Measurements from ENCODE around the gene ELAVL1. TPM values are rescaled to one million over a fixed set of nuclear protein-coding genes. Genes with fewer than 3 reads are reported as not detected.

Gene ELAVL1
- polyA plus RNA-seq, 3 donors, result 15.2 to 29.7 (median 16.9) TPM

DNA sequence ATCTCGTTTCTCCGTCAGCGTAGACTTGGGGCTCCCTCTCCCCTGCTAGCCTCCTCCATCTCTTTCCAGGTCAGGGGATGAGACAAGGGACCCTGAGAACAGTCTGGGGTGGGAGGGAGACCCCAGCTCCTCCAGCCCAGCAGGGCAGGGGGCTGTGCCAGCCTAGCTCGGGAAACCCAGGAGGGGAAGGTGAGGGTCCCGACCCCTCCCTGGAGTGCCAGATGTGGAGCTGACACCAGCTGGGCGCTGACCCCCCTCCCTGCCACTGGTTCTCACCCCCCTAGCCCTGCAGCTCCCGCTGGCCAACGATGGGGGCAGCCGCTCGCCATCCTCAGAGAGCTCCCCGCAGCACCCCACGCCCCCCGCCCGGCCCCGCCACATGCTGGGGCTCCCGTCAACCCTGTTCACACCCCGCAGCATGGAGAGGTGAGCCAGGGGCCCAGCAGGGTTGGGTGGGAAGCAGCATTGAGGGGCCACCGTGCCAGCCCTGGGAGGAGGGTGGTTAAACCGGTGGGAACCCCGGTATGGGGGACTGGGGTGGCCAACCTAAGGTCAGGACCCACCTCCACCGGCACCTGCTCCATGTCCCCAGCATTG, 95.9 kb downstream of the ELAVL1 start:
- H3K27ac ChIP-seq (ENCODE audit: low read depth, low read length), result no peak overlapping the region
- WGBS, 3 donors, result 92 to 96% (median 95%) methylated on average over 12 to 21 of the region's 21 CpGs

DNA sequence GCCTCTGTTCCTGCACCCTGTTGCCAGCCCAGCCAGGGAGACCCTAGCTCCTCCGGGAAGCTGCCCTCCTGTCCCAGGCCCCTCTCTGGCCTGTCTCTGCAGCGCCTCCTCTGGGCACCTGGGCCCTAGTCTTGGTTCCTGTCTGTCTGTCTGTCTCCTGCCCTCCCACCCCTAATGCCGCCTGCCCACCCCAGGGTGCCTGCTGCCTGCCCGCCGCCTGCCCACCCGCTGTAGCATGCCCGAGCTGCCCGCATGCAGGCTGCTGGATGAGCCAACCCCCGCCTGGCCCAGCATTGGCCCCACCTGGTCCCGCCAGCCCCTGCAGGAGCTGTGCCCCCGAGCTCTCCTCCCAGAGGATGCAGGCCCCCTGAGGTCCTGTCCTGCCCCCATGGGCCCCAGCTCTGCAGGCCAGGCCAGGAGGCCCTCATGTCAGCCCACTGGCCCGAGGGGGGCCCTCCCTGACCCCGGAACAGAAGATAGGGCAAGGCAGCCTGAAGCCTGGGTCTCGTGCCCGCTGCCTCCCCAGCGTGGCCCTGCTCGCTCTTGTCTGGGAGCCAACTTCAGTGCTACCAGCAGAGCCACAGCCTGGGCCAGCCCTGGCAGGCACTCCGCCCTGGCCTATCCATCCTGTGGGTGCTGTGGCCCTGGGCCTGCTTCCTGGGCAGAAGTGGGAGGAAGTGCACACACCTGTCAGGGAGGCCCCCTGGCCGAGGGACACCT, 96.5 kb downstream of the ELAVL1 start:
- H3K27ac ChIP-seq (ENCODE audit: low read depth, low read length), result no peak overlapping the region
- 86 to 94% (median 88%) methylated on average over 16 to 19 of the region's 19 CpGs for WGBS, 3 donors

Other genes with a start within 250 kb of the ELAVL1 start
- 1 to 10 TPM in 1 of 3 donors, under 1 TPM in 1, not detected in 1; 0.16 to 3.7 TPM for gene CLEC4M, start 242.4 kb downstream of the ELAVL1 start, polyA plus RNA-seq
- 10 to 100 TPM in 1 of 3 donors, 1 to 10 TPM in 2; 3.9 to 10.2 (median 8.4) TPM for gene EVI5L, start 175.4 kb downstream of the ELAVL1 start, polyA plus RNA-seq
- gene PRR36, start 131.3 kb downstream of the ELAVL1 start, polyA plus RNA-seq, result under 1 TPM in 2 of 3 donors, not detected in 1; 0.04 to 0.78 TPM
- gene LRRC8E, start 117.1 kb downstream of the ELAVL1 start, polyA plus RNA-seq, result 1 to 10 TPM in 1 of 3 donors, under 1 TPM in 2; 0.22 to 4.1 (median 0.61) TPM
- gene MAP2K7, start 101.8 kb downstream of the ELAVL1 start, polyA plus RNA-seq, result 10 to 100 TPM; 15.3 to 33.0 (median 20.4) TPM
- gene TGFBR3L, start 90.8 kb downstream of the ELAVL1 start, polyA plus RNA-seq, result 1 to 10 TPM in 1 of 3 donors, under 1 TPM in 1, not detected in 1; 0.07 to 1.0 TPM
- 10 to 100 TPM; 13.3 to 21.0 (median 15.7) TPM for gene SNAPC2, start 85.3 kb downstream of the ELAVL1 start, polyA plus RNA-seq
- gene CTXN1, start 79.5 kb downstream of the ELAVL1 start, polyA plus RNA-seq, result 1 to 10 TPM in 1 of 3 donors, under 1 TPM in 2; 0.36 to 1.3 (median 0.86) TPM
- gene TIMM44, start 62.0 kb downstream of the ELAVL1 start, polyA plus RNA-seq, result 10 to 100 TPM; 32.2 to 58.1 (median 54.9) TPM
- under 1 TPM in 1 of 3 donors, not detected in 2; 0.07 TPM for gene CCL25, start 47.1 kb upstream of the ELAVL1 start, polyA plus RNA-seq
- gene FBN3, start 144.0 kb upstream of the ELAVL1 start, polyA plus RNA-seq, result under 1 TPM in 2 of 3 donors, not detected in 1; 0.01 to 0.05 TPM
- 10 to 100 TPM; 16.2 to 66.3 (median 23.4) TPM for gene CERS4, start 203.7 kb upstream of the ELAVL1 start, polyA plus RNA-seq

Measured in adipose tissue (tissue), 3 donors.